ENCODE measurements around the gene COX10.
"Not testable (repeated sequence)": the region's sequence is repeated elsewhere in the genome, so short reads cannot be mapped to it uniquely, and the experiment has no call there.

Gene COX10

DNA sequence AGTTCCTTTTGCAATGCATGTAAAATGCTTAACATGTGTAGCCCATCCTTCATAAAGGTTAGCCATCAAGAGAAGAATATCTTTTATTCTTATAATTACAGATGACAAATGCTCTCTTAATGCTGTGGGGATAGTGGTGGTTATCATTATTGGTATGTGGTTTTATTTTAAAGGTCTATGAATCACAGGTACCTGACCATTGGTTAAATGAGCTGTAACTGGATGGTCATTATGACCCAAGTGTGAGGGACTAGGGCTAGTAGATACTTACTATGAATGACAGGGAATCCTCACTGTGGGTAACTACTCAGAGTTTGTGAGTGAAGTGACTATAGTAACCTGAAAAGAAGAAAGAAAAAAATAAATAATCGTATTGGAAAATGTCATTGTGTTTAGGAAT lies 88.5 kb downstream of the COX10 start:
- H3K4me3 ChIP-seq (replicated peaks in 1 of 2; ENCODE audit: low read depth in 2 of 2, low read length in 2 of 2): no peak overlapping the region
- TF ChIP-seq, protein P1, sequence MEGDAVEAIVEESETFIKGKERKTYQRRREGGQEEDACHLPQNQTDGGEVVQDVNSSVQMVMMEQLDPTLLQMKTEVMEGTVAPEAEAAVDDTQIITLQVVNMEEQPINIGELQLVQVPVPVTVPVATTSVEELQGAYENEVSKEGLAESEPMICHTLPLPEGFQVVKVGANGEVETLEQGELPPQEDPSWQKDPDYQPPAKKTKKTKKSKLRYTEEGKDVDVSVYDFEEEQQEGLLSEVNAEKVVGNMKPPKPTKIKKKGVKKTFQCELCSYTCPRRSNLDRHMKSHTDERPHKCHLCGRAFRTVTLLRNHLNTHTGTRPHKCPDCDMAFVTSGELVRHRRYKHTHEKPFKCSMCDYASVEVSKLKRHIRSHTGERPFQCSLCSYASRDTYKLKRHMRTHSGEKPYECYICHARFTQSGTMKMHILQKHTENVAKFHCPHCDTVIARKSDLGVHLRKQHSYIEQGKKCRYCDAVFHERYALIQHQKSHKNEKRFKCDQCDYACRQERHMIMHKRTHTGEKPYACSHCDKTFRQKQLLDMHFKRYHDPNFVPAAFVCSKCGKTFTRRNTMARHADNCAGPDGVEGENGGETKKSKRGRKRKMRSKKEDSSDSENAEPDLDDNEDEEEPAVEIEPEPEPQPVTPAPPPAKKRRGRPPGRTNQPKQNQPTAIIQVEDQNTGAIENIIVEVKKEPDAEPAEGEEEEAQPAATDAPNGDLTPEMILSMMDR (IDR thresholded peaks at IDR 0.05; ENCODE audit: low read depth, low read length): no peak
- no peak for DNase-seq (ENCODE audit: low read depth in 2 of 2)

GRCh38 chr17:14158707-14159106 lies 89.4 kb downstream of the COX10 start:
- DNase-seq (ENCODE audit: low read depth in 2 of 2): no peak
- H3K4me3 ChIP-seq (replicated peaks in 1 of 2; ENCODE audit: low read depth in 2 of 2, low read length in 2 of 2): no peak overlapping the region
- TF ChIP-seq, protein P1 (IDR thresholded peaks at IDR 0.05; ENCODE audit: low read depth, low read length): no peak

DNA sequence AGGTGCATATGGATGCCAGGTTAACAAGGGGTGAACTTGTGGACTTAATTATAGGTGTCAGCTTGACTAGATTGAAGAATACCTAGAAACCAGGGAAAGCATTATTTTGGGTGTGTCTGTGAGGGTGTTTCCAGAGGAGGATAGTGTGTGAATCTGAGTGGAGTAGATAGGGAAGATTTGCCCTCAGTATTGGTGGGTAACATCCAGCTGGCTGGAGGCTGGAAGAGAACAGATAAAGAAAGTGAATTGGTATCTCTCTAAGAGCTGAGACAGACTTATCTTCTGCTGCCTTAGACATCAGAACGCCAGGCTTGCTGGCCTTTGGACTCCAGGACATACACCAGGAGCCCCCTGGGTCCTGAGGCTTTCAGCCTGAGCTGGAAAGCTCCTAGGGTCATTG lies 92.1 kb downstream of the COX10 start:
- TF ChIP-seq, protein P1 (IDR thresholded peaks at IDR 0.05; ENCODE audit: low read depth, low read length): no peak
- H3K4me3 ChIP-seq (replicated peaks in 1 of 2; ENCODE audit: low read depth in 2 of 2, low read length in 2 of 2): no peak overlapping the region
- no peak for DNase-seq (ENCODE audit: low read depth in 2 of 2)

DNA sequence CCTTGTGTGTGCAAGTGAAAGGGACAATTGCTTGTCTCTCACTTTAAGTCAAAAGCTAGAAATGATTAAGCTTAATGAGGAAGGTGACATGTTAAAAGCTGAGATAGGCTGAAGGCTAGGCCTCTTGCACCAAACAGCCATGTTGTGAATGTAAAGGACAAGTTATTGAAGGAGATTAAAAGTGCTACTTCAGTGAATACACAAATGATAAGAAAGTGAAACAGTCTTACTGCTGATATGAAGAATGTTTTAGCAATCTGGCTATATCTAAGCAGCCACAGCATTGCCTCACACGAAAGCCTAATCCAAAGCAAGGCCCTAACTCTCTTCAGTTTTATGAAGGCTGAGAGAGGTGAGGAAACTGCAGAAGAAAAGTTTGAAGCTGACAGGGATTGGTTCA lies 96.3 kb downstream of the COX10 start:
- DNase-seq (ENCODE audit: low read depth in 2 of 2): no peak
- TF ChIP-seq, protein P1 (IDR thresholded peaks at IDR 0.05; ENCODE audit: low read depth, low read length): no peak
- no peak overlapping the region for H3K4me3 ChIP-seq (replicated peaks in 1 of 2; ENCODE audit: low read depth in 2 of 2, low read length in 2 of 2)

DNA sequence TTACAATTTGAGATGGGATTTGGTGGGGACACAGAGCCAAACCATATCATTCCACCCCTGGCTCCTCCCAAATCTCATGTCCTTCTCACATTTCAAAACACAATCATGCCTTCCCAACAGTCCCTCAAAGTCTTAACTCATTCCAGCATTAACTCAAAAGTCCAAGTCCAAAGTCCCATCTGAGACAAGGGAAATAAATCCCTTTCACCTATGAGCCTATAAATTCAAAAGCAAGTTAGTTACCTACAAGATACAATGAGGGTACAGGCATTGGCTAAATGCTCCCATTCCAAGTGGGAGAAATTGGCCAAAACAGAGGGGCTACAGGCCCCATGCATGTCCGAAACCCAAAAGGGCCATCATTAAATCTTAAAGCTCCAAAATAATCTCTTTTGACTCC lies 98.5 kb downstream of the COX10 start:
- H3K4me3 ChIP-seq (replicated peaks in 1 of 2; ENCODE audit: low read depth in 2 of 2, low read length in 2 of 2); DNase-seq (ENCODE audit: low read depth in 2 of 2): not testable (repeated sequence)

DNA sequence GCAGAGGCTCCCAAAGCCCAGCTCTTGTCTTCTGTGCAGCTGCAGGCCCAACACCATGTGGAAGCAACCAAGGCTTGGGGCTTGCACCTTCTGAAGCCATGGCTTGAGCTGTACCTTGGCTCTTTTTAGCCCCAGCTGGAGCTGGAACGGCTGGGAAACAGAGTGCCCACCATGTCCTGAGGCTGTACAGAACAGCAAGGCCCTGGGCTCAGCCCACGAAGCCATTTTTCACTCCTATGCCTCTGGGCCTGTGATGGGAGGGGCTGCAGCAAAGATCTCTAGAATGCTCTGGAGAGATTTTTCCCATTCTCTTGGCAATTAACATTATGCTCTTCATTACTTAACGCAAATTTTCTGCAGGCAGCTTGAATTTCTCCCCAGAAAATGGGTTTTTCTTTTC lies 99.3 kb downstream of the COX10 start:
- no peak overlapping the region for H3K4me3 ChIP-seq (replicated peaks in 1 of 2; ENCODE audit: low read depth in 2 of 2, low read length in 2 of 2)
- TF ChIP-seq, protein P1 (IDR thresholded peaks at IDR 0.05; ENCODE audit: low read depth, low read length): no peak
- no peak for DNase-seq (ENCODE audit: low read depth in 2 of 2)

GRCh38 chr17:14169287-14169686 lies 100.0 kb downstream of the COX10 start:
- TF ChIP-seq, protein P1 (IDR thresholded peaks at IDR 0.05; ENCODE audit: low read depth, low read length): no peak
- no peak overlapping the region for H3K4me3 ChIP-seq (replicated peaks in 1 of 2; ENCODE audit: low read depth in 2 of 2, low read length in 2 of 2)
- DNase-seq (ENCODE audit: low read depth in 2 of 2): no peak
